AG09319 (cell line): ENCODE results near the gene DMRTA1.
"Not testable (repeated sequence)": the region's sequence is repeated elsewhere in the genome, so short reads cannot be mapped to it uniquely, and the experiment has no call there.

Experiments used
- DNase-seq: peaks from one replicate; pipeline ENCODE4 v3.0.0-alpha.2; 2010; ENCODE audit warnings: low read depth; ENCODE audit errors: extremely low read depth
- CTCF ChIP-seq: IDR thresholded peaks from 2 replicates; pipeline ENCODE4 v1.5.1; 2011; ENCODE audit warnings: low read depth, mild to moderate bottlenecking, inconsistent platforms, low read length, moderate library complexity

The DMRTA1 gene

GRCh38 chr9:22469928-22470544 is 23.4 kb downstream of the DMRTA1 start:
- peak; percentile 68 for TF ChIP-seq CTCF
- DNase-seq: no peak

- DNase-seq: no peak
- no peak for TF ChIP-seq CTCF
These were observed 34.9 kb downstream of the DMRTA1 start for GRCh38 chr9:22481566-22481965.

- DNase-seq: no peak
- no peak for TF ChIP-seq CTCF
These were observed 37.0 kb downstream of the DMRTA1 start for GRCh38 chr9:22483528-22484070.

GRCh38 chr9:22496197-22496596 is 49.6 kb downstream of the DMRTA1 start:
- not testable (repeated sequence) for DNase-seq
